HG02610 (cell line): ENCODE measurements around the gene ARHGAP32.

ENCODE experiments used
- ATAC-seq: cut with Tn5 transposase; IDR thresholded peaks from one replicate; pipeline ENCODE4 v1.9.1; 2021; ENCODE audit warnings: mild to moderate bottlenecking, moderate library complexity; ENCODE audit not compliant: unreplicated experiment

Gene ARHGAP32

GRCh38 chr11:129192150-129192549, at the start of gene ARHGAP32:
Gene ARHGAP32, minus strand, starts transcription at chr11:129192325. Its CDS starts 127 bp downstream, at chr11:129192198.
- ATAC-seq: no peak

DNA sequence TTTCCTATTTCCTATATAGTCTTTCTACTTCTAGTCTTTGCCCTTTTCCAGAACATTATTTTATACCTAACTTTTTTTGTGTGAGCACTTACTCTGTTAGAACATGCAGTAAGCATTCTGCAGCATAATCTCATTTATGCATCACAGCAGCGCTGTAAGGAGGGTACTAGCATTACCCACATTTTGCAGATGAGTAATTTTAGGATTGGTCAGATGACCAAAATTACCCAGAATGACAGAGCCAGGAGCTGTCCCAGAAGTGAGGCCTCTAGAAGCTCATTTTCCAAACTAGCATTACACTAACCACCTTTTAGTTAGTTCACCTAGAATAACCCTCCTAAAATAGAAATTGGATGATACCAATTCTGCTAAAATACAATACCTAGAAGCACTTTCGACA, 47.1 kb upstream of the ARHGAP32 start:
- ATAC-seq: no peak

GRCh38 chr11:129237880-129238638, 45.9 kb upstream of the ARHGAP32 start:
- no peak for ATAC-seq

- no peak for ATAC-seq
These were observed 45.3 kb upstream of the ARHGAP32 start for GRCh38 chr11:129237456-129237855.

- no peak for ATAC-seq
These were observed 44.7 kb upstream of the ARHGAP32 start for GRCh38 chr11:129236850-129237249.

DNA sequence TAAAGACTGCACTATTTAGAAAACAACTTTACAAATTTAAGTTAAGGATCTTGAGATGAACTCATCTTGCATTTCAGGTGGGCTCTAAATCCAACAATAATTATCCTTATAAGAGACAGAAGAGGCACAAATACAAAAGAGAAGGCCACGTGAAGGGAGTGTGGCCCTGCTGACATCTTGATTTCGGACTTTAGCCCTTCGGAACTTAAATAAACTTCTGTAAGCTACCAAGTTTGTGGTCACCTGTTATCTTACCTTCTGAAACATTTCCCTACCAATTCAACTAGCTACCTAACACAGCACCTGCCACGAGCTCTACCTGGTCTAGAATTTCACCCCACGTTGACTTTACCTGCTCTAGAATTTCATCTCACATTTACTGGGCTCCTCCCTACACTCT, 42.9 kb upstream of the ARHGAP32 start:
- ATAC-seq: no peak

- ATAC-seq: no peak
These were observed 37.9 kb upstream of the ARHGAP32 start for GRCh38 chr11:129230006-129230405.

- ATAC-seq: no peak
These were observed 34.2 kb upstream of the ARHGAP32 start for GRCh38 chr11:129226207-129226798.

DNA sequence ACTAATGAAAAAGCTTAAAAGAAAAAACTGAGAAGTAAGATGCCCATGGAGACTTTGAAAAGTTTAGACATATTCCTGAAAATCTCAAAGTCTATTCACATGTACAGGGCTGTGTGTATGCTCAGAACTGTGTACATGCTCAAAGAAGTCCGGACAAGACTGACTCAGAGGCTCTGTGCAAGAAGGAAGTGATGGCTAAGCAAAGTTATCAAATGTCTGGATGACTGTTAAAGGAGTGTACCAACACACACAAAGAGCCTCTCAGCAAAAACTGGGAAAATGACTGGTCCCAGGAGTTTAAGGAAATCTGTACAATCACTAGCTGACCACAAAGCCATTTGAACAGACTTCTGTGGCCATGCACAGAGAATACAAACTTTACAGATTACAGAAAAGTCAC, 33.1 kb upstream of the ARHGAP32 start:
- ATAC-seq: no peak

- no peak for ATAC-seq
These were observed 32.4 kb upstream of the ARHGAP32 start for GRCh38 chr11:129224538-129224937.

DNA sequence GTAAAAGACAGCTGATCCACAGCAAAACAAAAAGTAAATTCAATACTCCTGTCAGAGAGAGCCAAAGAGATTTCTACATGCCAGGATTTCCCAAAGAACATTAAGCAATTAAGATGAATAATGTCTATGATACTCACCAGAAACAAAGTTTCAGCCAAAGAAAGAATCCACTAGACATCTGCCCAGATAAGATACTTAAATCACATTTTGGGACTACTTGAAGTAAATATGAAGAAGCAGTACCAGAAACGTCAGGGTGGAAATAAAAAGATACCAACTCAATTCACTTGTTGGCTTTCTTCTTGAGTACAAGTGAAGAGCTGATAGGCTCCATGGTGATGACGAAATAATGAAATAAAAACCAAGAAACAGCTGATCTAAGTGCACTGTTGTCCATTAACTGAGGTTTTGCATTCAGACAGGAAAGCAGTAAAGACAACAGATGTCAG, 31.6 kb upstream of the ARHGAP32 start:
- ATAC-seq: no peak

DNA sequence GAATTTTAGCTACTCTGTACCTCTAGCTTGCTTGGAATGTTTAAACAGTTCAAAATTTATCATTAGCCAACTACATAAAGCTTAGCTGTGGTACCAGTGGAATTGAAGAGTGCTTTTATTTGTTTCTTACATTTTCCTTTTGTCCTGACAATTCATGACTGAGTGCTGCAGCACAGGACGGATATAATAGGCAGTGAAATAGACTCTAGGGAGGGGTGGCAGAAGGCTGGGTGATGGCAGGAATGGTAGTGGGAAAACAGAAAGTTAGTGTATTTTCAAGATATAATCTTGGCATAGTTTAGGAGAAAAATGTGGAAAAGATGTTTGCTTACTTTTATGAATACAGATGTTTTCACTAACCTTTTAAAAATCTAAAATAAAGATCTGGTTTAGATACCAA, 31.1 kb upstream of the ARHGAP32 start:
- ATAC-seq: no peak

- no peak for ATAC-seq
These were observed 30.0 kb upstream of the ARHGAP32 start for GRCh38 chr11:129222158-129222557.

DNA sequence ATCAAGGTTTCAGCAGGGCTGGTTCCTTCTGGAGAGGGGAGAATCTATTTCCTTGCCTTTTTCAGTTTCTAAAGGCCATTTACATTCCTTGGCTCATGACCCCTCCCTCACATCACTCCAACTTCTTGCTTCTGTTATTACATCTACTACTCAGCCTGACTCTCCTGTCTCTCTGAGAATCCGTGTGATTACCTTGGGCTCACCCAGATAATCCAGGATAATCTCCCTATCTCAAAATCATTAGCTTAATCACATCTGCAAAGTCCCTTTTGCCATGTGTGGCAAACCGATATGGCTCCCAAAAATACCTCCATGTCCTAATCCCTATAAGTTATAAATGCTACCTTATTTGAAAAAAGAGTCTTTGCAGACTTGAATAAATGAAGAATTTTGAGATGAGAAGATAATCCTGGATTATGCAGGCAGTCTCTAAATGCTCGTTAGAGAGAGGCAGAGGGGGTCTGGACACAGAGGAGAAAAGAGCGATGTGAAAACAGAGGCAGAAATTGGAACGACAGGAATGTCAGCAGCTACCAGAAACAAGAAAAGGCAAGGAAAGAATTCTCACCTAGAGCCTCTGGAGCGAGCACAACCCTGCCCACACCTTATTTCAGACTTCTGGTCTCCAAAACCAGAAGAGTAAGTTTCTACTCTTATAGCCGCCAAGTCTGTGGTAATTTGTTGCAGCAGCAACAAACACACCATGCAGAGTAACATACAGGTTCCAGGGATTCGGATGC, 23.6 kb upstream of the ARHGAP32 start:
- no peak for ATAC-seq

- ATAC-seq: no peak
These were observed 22.7 kb upstream of the ARHGAP32 start for GRCh38 chr11:129214710-129215295.

GRCh38 chr11:129213261-129213660, 21.1 kb upstream of the ARHGAP32 start:
- no peak for ATAC-seq

DNA sequence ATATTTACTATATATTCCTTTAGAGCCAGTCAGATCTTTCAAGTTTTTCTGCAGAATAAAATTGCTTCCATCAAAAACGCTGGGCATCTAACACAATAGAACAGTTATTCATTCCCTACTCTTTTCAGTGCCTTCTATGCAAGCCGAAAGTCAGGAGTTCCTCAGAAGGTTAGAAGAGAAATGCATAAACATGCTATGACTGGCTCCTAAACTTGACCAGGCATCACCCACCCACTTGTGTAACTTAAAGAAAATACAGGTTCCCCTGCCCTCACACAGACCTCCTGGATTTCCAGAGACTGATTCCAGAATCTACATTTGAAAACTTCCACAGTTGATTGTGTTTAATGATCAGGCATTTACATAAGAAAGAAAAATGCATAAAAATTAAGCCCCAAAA, 19.3 kb upstream of the ARHGAP32 start:
- no peak for ATAC-seq

GRCh38 chr11:129210831-129211181, 18.7 kb upstream of the ARHGAP32 start:
- ATAC-seq: no peak

- no peak for ATAC-seq
These were observed 18.0 kb upstream of the ARHGAP32 start for GRCh38 chr11:129209891-129210830.

GRCh38 chr11:129208863-129209262, 16.7 kb upstream of the ARHGAP32 start:
- ATAC-seq: no peak
